K562 (cell line): ENCODE measurements around the gene FBXW7. TPM values are rescaled to one million over a fixed set of nuclear protein-coding genes. Genes with fewer than 3 reads are reported as not detected.

Experiments used
- ELF1 ChIP-seq: fragments of 200-800 bp; sonication (Bioruptor generic); IDR thresholded peaks from 2 replicates; pipeline ENCODE4 v1.6.1; 2016; ENCODE audit warnings: missing genetic modification characterization, missing compliant biosample characterization
- MTA2 ChIP-seq: fragments of 450-650 bp; IDR thresholded peaks from 2 replicates; pipeline ENCODE4 v1.6.1; 2016; ENCODE audit warnings: low read depth
- MYBL2 ChIP-seq, 2 experiments: fragments of 450-650 bp in 1 of 2; sonication (generic) in 1 of 2; formaldehyde crosslinking in 1 of 2; IDR thresholded peaks; 2 replicates each; pipeline versions ENCODE4 v1.6.1 to v1.8.1; 2017 to 2022; ENCODE audit warnings: borderline replicate concordance in 1 of 2, inconsistent platforms in 1 of 2, low read depth in 1 of 2, mild to moderate bottlenecking in 1 of 2, missing genetic modification reagents in 1 of 2, moderate library complexity in 1 of 2
- RUNX1 ChIP-seq: sonication (generic); IDR thresholded peaks from 2 replicates; pipeline ENCODE4 v1.6.1; 2016; ENCODE audit warnings: antibody characterized with exemption, low read depth
- SRSF1 ChIP-seq: fragments of 200-400 bp; formaldehyde crosslinking; IDR thresholded peaks from 2 replicates; pipeline ENCODE4 v1.6.1; 2017; ENCODE audit warnings: mild to moderate bottlenecking, low read depth, low read length, moderate library complexity
- ZNF282 ChIP-seq: sonication (generic); formaldehyde crosslinking; IDR thresholded peaks from 2 replicates; pipeline ENCODE4 v1.8.1; 2023; ENCODE audit warnings: missing genetic modification reagents
- ZNF316 ChIP-seq: fragments of 450-650 bp; IDR thresholded peaks from 2 replicates; pipeline ENCODE4 v1.6.1; 2016
- ZNF354B ChIP-seq: fragments of 250-450 bp; sonication (Bioruptor Pico); IDR thresholded peaks from 2 replicates; pipeline ENCODE4 v1.4.0; 2020
- ZSCAN29 ChIP-seq: fragments of 450-650 bp; IDR thresholded peaks from 2 replicates; pipeline ENCODE4 v1.6.1; 2017
- polyA plus RNA-seq, 8 experiments: library from polyadenylated mRNA; depleted of rRNA in 4 of 8; stranded (reverse) in 5 of 8; unstranded in 3 of 8; fragments of >200 nt; fragmentation: Nextera tagmentation in 2 of 8; fragmentation: Illumina TruSeq in 1 of 8; extraction: Ambion mirVana in 2 of 8; extraction: Trizol in 1 of 8; gene quantifications; 2 replicates each; pipeline versions ENCODE4 v1.2.1 to v1.2.3, GENCODE V29; 2011 to 2014; ENCODE audit warnings: inconsistent platforms in 1 of 8, missing spikeins in 1 of 8
- total RNA-seq, 7 experiments: library from RNA; depleted of rRNA in 6 of 7; stranded (reverse); fragments of >200 nt in 6 of 7; fragmentation: Illumina TruSeq in 2 of 7; extraction: Trizol in 2 of 7; gene quantifications; 2 replicates each; pipeline versions ENCODE4 v1.2.1 to v1.2.3, GENCODE V29; 2011 to 2021; ENCODE audit warnings: low replicate concordance in 1 of 7
- TF ChIP-seq, protein P1 (sequence below): fragments of 250-450 bp; sonication (Bioruptor Pico); IDR thresholded peaks from 2 replicates; pipeline ENCODE4 v1.4.0; 2020

Gene FBXW7
- total and polyA plus RNA-seq, 9 of the 15 experiments (the other 6 are each of a cell fraction or from before 2014, with no cell fraction given) = 6.8 to 44.2 (median 16.4) TPM

- TF ChIP-seq ZNF354B (CRISPR knock-in tag) (no peak), SRSF1 (no peak), ZSCAN29 (no peak), MYBL2 (IDR thresholded peaks at IDR 0.05; ENCODE audit: low read depth) (no peak), MYBL2 (CRISPR knock-in tag; IDR thresholded peaks at IDR 0.05; ENCODE audit: borderline replicate concordance) (no peak), MTA2 (no peak), ZNF316 (peak; percentile 93), ELF1 (tag) (no peak), RUNX1 (no peak), ZNF282 (CRISPR knock-in tag) (no peak)
- TF ChIP-seq, protein P1, sequence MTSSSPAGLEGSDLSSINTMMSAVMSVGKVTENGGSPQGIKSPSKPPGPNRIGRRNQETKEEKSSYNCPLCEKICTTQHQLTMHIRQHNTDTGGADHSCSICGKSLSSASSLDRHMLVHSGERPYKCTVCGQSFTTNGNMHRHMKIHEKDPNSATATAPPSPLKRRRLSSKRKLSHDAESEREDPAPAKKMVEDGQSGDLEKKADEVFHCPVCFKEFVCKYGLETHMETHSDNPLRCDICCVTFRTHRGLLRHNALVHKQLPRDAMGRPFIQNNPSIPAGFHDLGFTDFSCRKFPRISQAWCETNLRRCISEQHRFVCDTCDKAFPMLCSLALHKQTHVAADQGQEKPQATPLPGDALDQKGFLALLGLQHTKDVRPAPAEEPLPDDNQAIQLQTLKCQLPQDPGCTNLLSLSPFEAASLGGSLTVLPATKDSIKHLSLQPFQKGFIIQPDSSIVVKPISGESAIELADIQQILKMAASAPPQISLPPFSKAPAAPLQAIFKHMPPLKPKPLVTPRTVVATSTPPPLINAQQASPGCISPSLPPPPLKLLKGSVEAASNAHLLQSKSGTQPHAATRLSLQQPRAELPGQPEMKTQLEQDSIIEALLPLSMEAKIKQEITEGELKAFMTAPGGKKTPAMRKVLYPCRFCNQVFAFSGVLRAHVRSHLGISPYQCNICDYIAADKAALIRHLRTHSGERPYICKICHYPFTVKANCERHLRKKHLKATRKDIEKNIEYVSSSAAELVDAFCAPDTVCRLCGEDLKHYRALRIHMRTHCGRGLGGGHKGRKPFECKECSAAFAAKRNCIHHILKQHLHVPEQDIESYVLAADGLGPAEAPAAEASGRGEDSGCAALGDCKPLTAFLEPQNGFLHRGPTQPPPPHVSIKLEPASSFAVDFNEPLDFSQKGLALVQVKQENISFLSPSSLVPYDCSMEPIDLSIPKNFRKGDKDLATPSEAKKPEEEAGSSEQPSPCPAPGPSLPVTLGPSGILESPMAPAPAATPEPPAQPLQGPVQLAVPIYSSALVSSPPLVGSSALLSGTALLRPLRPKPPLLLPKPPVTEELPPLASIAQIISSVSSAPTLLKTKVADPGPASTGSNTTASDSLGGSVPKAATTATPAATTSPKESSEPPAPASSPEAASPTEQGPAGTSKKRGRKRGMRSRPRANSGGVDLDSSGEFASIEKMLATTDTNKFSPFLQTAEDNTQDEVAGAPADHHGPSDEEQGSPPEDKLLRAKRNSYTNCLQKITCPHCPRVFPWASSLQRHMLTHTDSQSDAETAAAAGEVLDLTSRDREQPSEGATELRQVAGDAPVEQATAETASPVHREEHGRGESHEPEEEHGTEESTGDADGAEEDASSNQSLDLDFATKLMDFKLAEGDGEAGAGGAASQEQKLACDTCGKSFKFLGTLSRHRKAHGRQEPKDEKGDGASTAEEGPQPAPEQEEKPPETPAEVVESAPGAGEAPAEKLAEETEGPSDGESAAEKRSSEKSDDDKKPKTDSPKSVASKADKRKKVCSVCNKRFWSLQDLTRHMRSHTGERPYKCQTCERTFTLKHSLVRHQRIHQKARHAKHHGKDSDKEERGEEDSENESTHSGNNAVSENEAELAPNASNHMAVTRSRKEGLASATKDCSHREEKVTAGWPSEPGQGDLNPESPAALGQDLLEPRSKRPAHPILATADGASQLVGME (CRISPR knock-in tag) = no peak
Measured at GRCh38 chr4:152346979-152347378, 188.9 kb downstream of the FBXW7 start (continued).
